Gastrocnemius medialis (tissue), 4 donors: ENCODE data around the gene NUCKS1. TPM values are rescaled to one million over a fixed set of nuclear protein-coding genes. Genes with fewer than 3 reads are reported as not detected.

Experiments
- ATAC-seq, 2 donors: fragments of 150-250 bp; one replicate each; pipeline ENCODE4 v1.9.1; 2016
- DNase-seq, 2 donors: peaks; one replicate each; pipeline ENCODE4 v3.0.0-alpha.2; 2019
- H3K27ac ChIP-seq, 4 donors: fragments of 200-600 bp; sonication (generic); 1 replicate in 1 of 4; 2 replicates in 3 of 4; pipeline ENCODE4 v1.5.1; 2016 to 2018; ENCODE audit warnings: mild to moderate bottlenecking in 2 of 4, moderate library complexity in 1 of 4
- H3K27me3 ChIP-seq, 3 donors: fragments of 200-600 bp; sonication (generic) in 2 of 3; 1 replicate in 1 of 3; 2 replicates in 2 of 3; pipeline versions ENCODE4 v1.5.1 to v1.6.0; 2016 to 2019; ENCODE audit warnings: mild to moderate bottlenecking in 1 of 3, moderate library complexity in 1 of 3
- H3K36me3 ChIP-seq, 2 donors: fragments of 200-600 bp; sonication (generic) in 1 of 2; one replicate each; pipeline ENCODE4 v1.5.1; 2017 to 2018
- H3K4me1 ChIP-seq, 2 donors: fragments of 200-600 bp; sonication (generic) in 1 of 2; one replicate each; pipeline ENCODE4 v1.5.1; 2016 to 2017; ENCODE audit warnings: mild to moderate bottlenecking in 2 of 2
- H3K4me3 ChIP-seq, 4 donors: fragments of 200-600 bp; sonication (generic) in 3 of 4; 1 replicate in 1 of 4; 2 replicates in 3 of 4; pipeline ENCODE4 v1.5.1; 2016 to 2019; ENCODE audit warnings: mild to moderate bottlenecking in 2 of 4
- H3K9me3 ChIP-seq, 3 donors: fragments of 200-600 bp; sonication (generic) in 2 of 3; 1 replicate in 1 of 3; 2 replicates in 2 of 3; pipeline ENCODE4 v1.5.1; 2016 to 2019
- CTCF ChIP-seq, 5 experiments: fragments of 450-650 bp in 3 of 5; fragments of 200-600 bp in 2 of 5; sonication (generic) in 2 of 5; IDR thresholded peaks in 4 of 5; conservative IDR thresholded peaks in 1 of 5; 1 replicate in 4 of 5; 2 replicates in 1 of 5; pipeline ENCODE4 v1.5.1; 2016 to 2019; ENCODE audit warnings: antibody characterized with exemption in 5 of 5, mild to moderate bottlenecking in 3 of 5, moderate library complexity in 3 of 5
- POLR2A ChIP-seq, 2 donors: fragments of 450-650 bp; IDR thresholded peaks; one replicate each; pipeline ENCODE4 v1.6.1; 2017; ENCODE audit warnings: antibody characterized with exemption in 2 of 2, mild to moderate bottlenecking in 2 of 2, moderate library complexity in 2 of 2
- in situ Hi-C, 4 donors: fragments of 200-750 bp; cut with MboI; loops; one replicate each; pipeline versions ENCODE4 v1.15.0 to v1.8.0; 2017; ENCODE audit warnings: low sequenced_read_pairs in 4 of 4
- intact Hi-C: fragments of 100-400 bp; cut with DNase I; formaldehyde crosslinking; loops from one replicate; pipeline ENCODE4 v1.15.1; 2023; ENCODE audit warnings: low total_unique reads
- total RNA-seq, 4 donors: library from RNA; depleted of rRNA; stranded (reverse); fragments of >200 nt; gene quantifications; one replicate each; pipeline versions ENCODE4 v1.1.0 to v1.2.3, GENCODE V29; 2016

Gene NUCKS1
- total RNA-seq, 4 donors from 2014 or later, result 45.5 to 69.7 (median 62.6) TPM

GRCh38 chr1:205704903-205705302 lies 45.1 kb downstream of the NUCKS1 start:
- in situ Hi-C loops, result loop anchor here in 1 of 4 donors (5.0 kb wide), 1 partner anchor 43 kb away; no protein-coding TSS in a partner anchor
- no peak overlapping the region for H3K27ac ChIP-seq
- intact Hi-C loops, result no loop called here
- peaks cover 0 to 10% of the 10 kb centered on the region in 2 donors for H3K36me3 ChIP-seq
- no peak for DNase-seq
- no peaks in the 10 kb centered on the region for H3K9me3 ChIP-seq
- ATAC-seq, result no peak
- TF ChIP-seq CTCF (IDR thresholded peaks at IDR 0.05 in 4 of 5, conservative IDR thresholded peaks at IDR 0.05 in 1 of 5), result no peak
- TF ChIP-seq POLR2A (IDR thresholded peaks at IDR 0.05), result no peak
- no peak overlapping the region for H3K4me3 ChIP-seq
- peaks cover 7 to 13% of the 10 kb centered on the region in 2 donors for H3K4me1 ChIP-seq
- no peaks in the 10 kb centered on the region for H3K27me3 ChIP-seq

- Histone ChIP-seq H3K4me3 (no peak overlapping the region), H3K4me1 (no peaks in the 10 kb centered on the region), H3K27me3 (no peaks in the 10 kb centered on the region), H3K27ac (no peak overlapping the region), H3K36me3 (peaks cover 0 to 10% of the 10 kb centered on the region in 2 donors), H3K9me3 (no peaks in the 10 kb centered on the region)
- ATAC-seq (no peak), DNase-seq (no peak)
- intact Hi-C loops, result no loop called here
- in situ Hi-C loops, result no loop called here
- TF ChIP-seq CTCF (IDR thresholded peaks at IDR 0.05 in 4 of 5, conservative IDR thresholded peaks at IDR 0.05 in 1 of 5) (no peak), POLR2A (IDR thresholded peaks at IDR 0.05) (no peak)
Measured at GRCh38 chr1:205703072-205703471, 46.9 kb downstream of the NUCKS1 start.

- Histone ChIP-seq H3K9me3 (no peaks in the 10 kb centered on the region), H3K36me3 (peaks cover 0 to 10% of the 10 kb centered on the region in 2 donors), H3K4me3 (no peak overlapping the region), H3K27me3 (no peaks in the 10 kb centered on the region), H3K4me1 (no peaks in the 10 kb centered on the region), H3K27ac (no peak overlapping the region)
- DNase-seq, result no peak
- ATAC-seq, result no peak
- in situ Hi-C loops, result no loop called here
- intact Hi-C loops, result no loop called here
- TF ChIP-seq CTCF (IDR thresholded peaks at IDR 0.05 in 4 of 5, conservative IDR thresholded peaks at IDR 0.05 in 1 of 5) (no peak), POLR2A (IDR thresholded peaks at IDR 0.05) (no peak)
Measured at GRCh38 chr1:205701891-205702290, 48.1 kb downstream of the NUCKS1 start.

GRCh38 chr1:205701420-205701819 lies 48.6 kb downstream of the NUCKS1 start:
- in situ Hi-C loops, result no loop called here

More at GRCh38 chr1:205701420-205701819, 48.6 kb downstream of the NUCKS1 start:
- intact Hi-C loops, result no loop called here
- Histone ChIP-seq H3K4me3 (no peak overlapping the region), H3K4me1 (no peaks in the 10 kb centered on the region), H3K27me3 (no peaks in the 10 kb centered on the region), H3K36me3 (peaks cover 0 to 10% of the 10 kb centered on the region in 2 donors), H3K27ac (no peak overlapping the region), H3K9me3 (no peaks in the 10 kb centered on the region)
- no peak for ATAC-seq
- TF ChIP-seq POLR2A (IDR thresholded peaks at IDR 0.05) (no peak), CTCF (IDR thresholded peaks at IDR 0.05 in 4 of 5, conservative IDR thresholded peaks at IDR 0.05 in 1 of 5) (no peak)
- no peak for DNase-seq
